ENCODE results near the gene CBS. TPM values are rescaled to one million over a fixed set of nuclear protein-coding genes. Genes with fewer than 3 reads are reported as not detected.

CBS gene
- total RNA-seq, 1 experiment from 2014 or later, result 89.4 TPM

GRCh38 chr21:43021756-43022600, 53.7 kb downstream of the CBS start:
- no TSS peak for BruUV-seq (replicated peaks)
- Mint-ChIP-seq H3K36me3 (ENCODE audit: insufficient read depth, unreplicated experiment) (peaks cover 54% of the 10 kb centered on the region), H3K9me3 (ENCODE audit: unreplicated experiment) (no peaks in the 10 kb centered on the region), H3K4me1 (ENCODE audit: insufficient read depth, unreplicated experiment) (no peaks in the 10 kb centered on the region), H3K27me3 (ENCODE audit: insufficient read depth, unreplicated experiment) (no peaks in the 10 kb centered on the region), H3K27ac (ENCODE audit: low read depth, unreplicated experiment) (no peak overlapping the region), H3K4me3 (ENCODE audit: unreplicated experiment) (no peak overlapping the region)
- ChIA-PET CTCF (no interaction called here), POLR2A (no interaction called here)
- TF ChIP-seq, protein P1, sequence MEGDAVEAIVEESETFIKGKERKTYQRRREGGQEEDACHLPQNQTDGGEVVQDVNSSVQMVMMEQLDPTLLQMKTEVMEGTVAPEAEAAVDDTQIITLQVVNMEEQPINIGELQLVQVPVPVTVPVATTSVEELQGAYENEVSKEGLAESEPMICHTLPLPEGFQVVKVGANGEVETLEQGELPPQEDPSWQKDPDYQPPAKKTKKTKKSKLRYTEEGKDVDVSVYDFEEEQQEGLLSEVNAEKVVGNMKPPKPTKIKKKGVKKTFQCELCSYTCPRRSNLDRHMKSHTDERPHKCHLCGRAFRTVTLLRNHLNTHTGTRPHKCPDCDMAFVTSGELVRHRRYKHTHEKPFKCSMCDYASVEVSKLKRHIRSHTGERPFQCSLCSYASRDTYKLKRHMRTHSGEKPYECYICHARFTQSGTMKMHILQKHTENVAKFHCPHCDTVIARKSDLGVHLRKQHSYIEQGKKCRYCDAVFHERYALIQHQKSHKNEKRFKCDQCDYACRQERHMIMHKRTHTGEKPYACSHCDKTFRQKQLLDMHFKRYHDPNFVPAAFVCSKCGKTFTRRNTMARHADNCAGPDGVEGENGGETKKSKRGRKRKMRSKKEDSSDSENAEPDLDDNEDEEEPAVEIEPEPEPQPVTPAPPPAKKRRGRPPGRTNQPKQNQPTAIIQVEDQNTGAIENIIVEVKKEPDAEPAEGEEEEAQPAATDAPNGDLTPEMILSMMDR (IDR thresholded peaks at IDR 0.05; ENCODE audit: unreplicated experiment), result no peak
- intact Hi-C loops (cut with micrococcal nuclease), result no loop called here
- no peak for DNase-seq (ENCODE audit: unreplicated experiment)

- Mint-ChIP-seq H3K27ac (ENCODE audit: low read depth, unreplicated experiment) (no peak overlapping the region), H3K4me1 (ENCODE audit: insufficient read depth, unreplicated experiment) (no peaks in the 10 kb centered on the region), H3K36me3 (ENCODE audit: insufficient read depth, unreplicated experiment) (peaks cover 59% of the 10 kb centered on the region), H3K27me3 (ENCODE audit: insufficient read depth, unreplicated experiment) (no peaks in the 10 kb centered on the region), H3K9me3 (ENCODE audit: unreplicated experiment) (no peaks in the 10 kb centered on the region), H3K4me3 (ENCODE audit: unreplicated experiment) (no peak overlapping the region)
- TF ChIP-seq, protein P1 (IDR thresholded peaks at IDR 0.05; ENCODE audit: unreplicated experiment), result no peak
- CTCF ChIA-PET, result no interaction called here
- BruUV-seq (replicated peaks), result no TSS peak
- no peak for DNase-seq (ENCODE audit: unreplicated experiment)
- intact Hi-C loops (cut with micrococcal nuclease), result no loop called here
- POLR2A ChIA-PET, result no interaction called here
Observed at GRCh38 chr21:43021191-43021590, 54.4 kb downstream of the CBS start.

- TF ChIP-seq, protein P1 (IDR thresholded peaks at IDR 0.05; ENCODE audit: unreplicated experiment), result no peak
- no peak overlapping the region for H3K27ac Mint-ChIP-seq (ENCODE audit: low read depth, unreplicated experiment)
- BruUV-seq (replicated peaks), result no TSS peak
- H3K36me3 Mint-ChIP-seq (ENCODE audit: insufficient read depth, unreplicated experiment), result peaks cover 63% of the 10 kb centered on the region
- H3K4me1 Mint-ChIP-seq (ENCODE audit: insufficient read depth, unreplicated experiment), result no peaks in the 10 kb centered on the region
- ChIA-PET POLR2A (no interaction called here), CTCF (no interaction called here)
- H3K27me3 Mint-ChIP-seq (ENCODE audit: insufficient read depth, unreplicated experiment), result no peaks in the 10 kb centered on the region
- H3K4me3 Mint-ChIP-seq (ENCODE audit: unreplicated experiment), result no peak overlapping the region
- intact Hi-C loops (cut with micrococcal nuclease), result no loop called here
- no peaks in the 10 kb centered on the region for H3K9me3 Mint-ChIP-seq (ENCODE audit: unreplicated experiment)
- no peak for DNase-seq (ENCODE audit: unreplicated experiment)
Observed at GRCh38 chr21:43020771-43021170, 54.9 kb downstream of the CBS start.

DNA sequence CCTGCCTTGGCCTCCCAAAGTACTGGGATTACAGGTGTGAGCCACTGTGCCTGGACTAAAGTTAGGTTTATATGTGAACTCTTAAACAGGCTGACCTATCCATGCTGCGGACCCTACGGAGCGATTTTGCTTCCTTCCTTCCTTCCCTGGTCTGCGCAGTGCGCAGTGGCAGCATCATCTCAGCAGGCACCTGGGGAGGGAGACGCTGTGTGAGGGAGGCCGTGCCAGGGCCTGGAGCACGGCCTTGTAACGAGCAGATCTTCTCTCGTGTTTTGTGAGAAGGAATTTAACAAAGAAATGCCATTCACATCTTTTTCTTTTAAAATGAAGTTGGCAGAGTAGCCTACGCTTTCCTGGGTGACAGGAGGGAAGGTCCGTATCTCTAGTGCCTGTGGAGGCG, 55.5 kb downstream of the CBS start:
- CTCF ChIA-PET, result no interaction called here
- Mint-ChIP-seq H3K27ac (ENCODE audit: low read depth, unreplicated experiment) (no peak overlapping the region), H3K36me3 (ENCODE audit: insufficient read depth, unreplicated experiment) (peaks cover 65% of the 10 kb centered on the region), H3K4me1 (ENCODE audit: insufficient read depth, unreplicated experiment) (no peaks in the 10 kb centered on the region), H3K4me3 (ENCODE audit: unreplicated experiment) (no peak overlapping the region), H3K9me3 (ENCODE audit: unreplicated experiment) (no peaks in the 10 kb centered on the region), H3K27me3 (ENCODE audit: insufficient read depth, unreplicated experiment) (no peaks in the 10 kb centered on the region)
- DNase-seq (ENCODE audit: unreplicated experiment), result no peak
- intact Hi-C loops (cut with micrococcal nuclease), result no loop called here
- TF ChIP-seq, protein P1 (IDR thresholded peaks at IDR 0.05; ENCODE audit: unreplicated experiment), result no peak
- POLR2A ChIA-PET, result no interaction called here
- BruUV-seq (replicated peaks), result no TSS peak
